H1 (cell line): Measurements from ENCODE around the gene GPR137. TPM values are rescaled to one million over a fixed set of nuclear protein-coding genes. Genes with fewer than 3 reads are reported as not detected.

ENCODE experiments used
- BCL11A ChIP-seq, 2 experiments: IDR thresholded peaks; one replicate each; pipeline ENCODE4 v1.6.1; 2011; ENCODE audit warnings: low read depth in 2 of 2, low read length in 2 of 2, mild to moderate bottlenecking in 2 of 2
- BRCA1 ChIP-seq: IDR thresholded peaks from 2 replicates; pipeline ENCODE4 v1.6.1; 2012; ENCODE audit warnings: low read depth, low read length, improper control_type of control experiment
- E2F6 ChIP-seq: IDR thresholded peaks from 2 replicates; pipeline ENCODE4 v1.6.1; 2012; ENCODE audit warnings: inconsistent platforms
- GTF2F1 ChIP-seq: IDR thresholded peaks from 2 replicates; pipeline ENCODE4 v1.6.1; 2012; ENCODE audit warnings: low read depth, low read length, improper control_type of control experiment, borderline replicate concordance
- KDM4A ChIP-seq: IDR thresholded peaks from one replicate; pipeline ENCODE4 v1.7.1; 2012; ENCODE audit warnings: low read depth, mild to moderate bottlenecking, moderate library complexity, low read length, inconsistent platforms; ENCODE audit not compliant: severe bottlenecking
- MAX ChIP-seq: IDR thresholded peaks from 2 replicates; pipeline ENCODE4 v1.6.1; 2012; ENCODE audit warnings: inconsistent platforms
- RBBP5 ChIP-seq: IDR thresholded peaks from 2 replicates; pipeline ENCODE4 v1.7.1; 2012; ENCODE audit warnings: low read depth, mild to moderate bottlenecking, inconsistent platforms, low read length, moderate library complexity, borderline replicate concordance
- TEAD4 ChIP-seq: IDR thresholded peaks from 2 replicates; pipeline ENCODE4 v1.6.1; 2012; ENCODE audit warnings: low read depth, low read length, inconsistent platforms, mixed read lengths
- YY1 ChIP-seq: IDR thresholded peaks from 2 replicates; pipeline ENCODE4 v1.6.1; 2011; ENCODE audit warnings: low read depth, mild to moderate bottlenecking, low read length
- polyA plus RNA-seq, 7 experiments: library from polyadenylated mRNA; depleted of rRNA in 3 of 7; stranded (reverse) in 5 of 7; unstranded in 2 of 7; fragments of >200 nt in 5 of 7; fragments of 200-250 nt in 2 of 7; gene quantifications; 1 replicate in 5 of 7; 2 replicates in 1 of 7; 4 replicates in 1 of 7; pipeline versions ENCODE4 v1.2.1 to v1.2.3, GENCODE V29; 2011 to 2013; ENCODE audit warnings: missing spikeins in 2 of 7, mixed read lengths in 2 of 7
- total RNA-seq: library from RNA; stranded (reverse); fragmentation: NEBNext Ultra II Directional; extraction: Animal tissue kit (Norgen Biotek cat#: 25700); gene quantifications from 2 replicates; pipeline ENCODE4 v1.2.1, GENCODE V29; 2021

Gene GPR137
- total and polyA plus RNA-seq, 2 of the 8 experiments (the other 6 are each of a cell fraction or from before 2014, with no cell fraction given) = 36.2 to 37.8 TPM

- no peak for TF ChIP-seq BRCA1
- TF ChIP-seq YY1 = no peak
- no peak for TF ChIP-seq KDM4A
- no peak for TF ChIP-seq MAX
- no peak for TF ChIP-seq RBBP5
- TF ChIP-seq BCL11A (IDR thresholded peaks at IDR 0.05; ENCODE audit: low read depth in 2 of 2, low read length in 2 of 2) = no peak
- no peak for TF ChIP-seq E2F6
- no peak for TF ChIP-seq TEAD4
- TF ChIP-seq GTF2F1 = no peak
Observed at GRCh38 chr11:64330888-64331287, 45.2 kb downstream of the GPR137 start (continued).
